Activated T-helper 17 cell treated with anti-CD3 and anti-CD28 coated beads, Interleukin-2, amount 50 U/mL, for 72 hours (primary cell): ENCODE measurements around the gene PEX10. TPM values are rescaled to one million over a fixed set of nuclear protein-coding genes. Genes with fewer than 3 reads are reported as not detected.
"Not testable (repeated sequence)": the region's sequence is repeated elsewhere in the genome, so short reads cannot be mapped to it uniquely, and the experiment has no call there.

Experiments
- ATAC-seq: fragments of 150-1000 bp; cut with Tn5 transposase; replicated peaks from 2 replicates; pipeline ENCODE4 v1.10.0; 2021; ENCODE audit warnings: mild to moderate bottlenecking, moderate library complexity
- H3K27ac Mint-ChIP-seq: one replicate; pipeline ENCODE4 v1.8.0; 2022; ENCODE audit warnings: mixed read lengths
- H3K27me3 Mint-ChIP-seq: one replicate; pipeline ENCODE4 v1.8.0; 2022; ENCODE audit warnings: mixed read lengths
- H3K36me3 Mint-ChIP-seq: one replicate; pipeline ENCODE4 v1.8.0; 2022; ENCODE audit warnings: low read depth, mild to moderate bottlenecking, mixed read lengths
- H3K4me1 Mint-ChIP-seq: one replicate; pipeline ENCODE4 v1.8.0; 2022; ENCODE audit warnings: mixed read lengths
- H3K4me3 Mint-ChIP-seq: one replicate; pipeline ENCODE4 v1.8.0; 2022; ENCODE audit warnings: mild to moderate bottlenecking, mixed read lengths
- H3K9me3 Mint-ChIP-seq: one replicate; pipeline ENCODE4 v1.8.0; 2022; ENCODE audit warnings: mixed read lengths
- total RNA-seq, 2 donors: library from RNA; stranded (reverse); gene quantifications; one replicate each; pipeline ENCODE4 v1.2.3, GENCODE V29; 2022

PEX10 gene
- total RNA-seq, 2 donors from 2014 or later: 10.0 to 13.1 TPM

GRCh38 chr1:2447276-2448097, 35.1 kb upstream of the PEX10 start:
- Mint-ChIP-seq H3K27ac (no peak overlapping the region), H3K27me3 (peaks cover 3% of the 10 kb centered on the region), H3K4me1 (no peaks in the 10 kb centered on the region), H3K36me3 (no peaks in the 10 kb centered on the region), H3K4me3 (no peak overlapping the region), H3K9me3 (no peaks in the 10 kb centered on the region)
- no peak for ATAC-seq

GRCh38 chr1:2446861-2447260, 34.5 kb upstream of the PEX10 start:
- H3K9me3 Mint-ChIP-seq: no peaks in the 10 kb centered on the region
- H3K4me3 Mint-ChIP-seq: no peak overlapping the region
- no peaks in the 10 kb centered on the region for H3K36me3 Mint-ChIP-seq
- H3K27ac Mint-ChIP-seq: no peak overlapping the region
- peaks cover 3% of the 10 kb centered on the region for H3K27me3 Mint-ChIP-seq
- ATAC-seq: no peak
- H3K4me1 Mint-ChIP-seq: no peaks in the 10 kb centered on the region

- Mint-ChIP-seq H3K4me3 (no peak overlapping the region), H3K4me1 (no peaks in the 10 kb centered on the region), H3K27ac (no peak overlapping the region), H3K27me3 (peaks cover 3% of the 10 kb centered on the region), H3K36me3 (no peaks in the 10 kb centered on the region), H3K9me3 (no peaks in the 10 kb centered on the region)
- ATAC-seq: no peak
These were observed 34.0 kb upstream of the PEX10 start for GRCh38 chr1:2446394-2446793.

- H3K36me3 Mint-ChIP-seq: no peaks in the 10 kb centered on the region
- no peak for ATAC-seq
- H3K27ac Mint-ChIP-seq: no peak overlapping the region
- no peaks in the 10 kb centered on the region for H3K9me3 Mint-ChIP-seq
- H3K27me3 Mint-ChIP-seq: peaks cover 3% of the 10 kb centered on the region
- no peaks in the 10 kb centered on the region for H3K4me1 Mint-ChIP-seq
- H3K4me3 Mint-ChIP-seq: no peak overlapping the region
These were observed 33.5 kb upstream of the PEX10 start for GRCh38 chr1:2445823-2446215.

- no peaks in the 10 kb centered on the region for H3K9me3 Mint-ChIP-seq
- H3K36me3 Mint-ChIP-seq: no peaks in the 10 kb centered on the region
- no peaks in the 10 kb centered on the region for H3K4me1 Mint-ChIP-seq
- H3K27me3 Mint-ChIP-seq: peaks cover 3% of the 10 kb centered on the region
- ATAC-seq: no peak
- H3K27ac Mint-ChIP-seq: no peak overlapping the region
- no peak overlapping the region for H3K4me3 Mint-ChIP-seq
These were observed 32.9 kb upstream of the PEX10 start for GRCh38 chr1:2445162-2445822.

GRCh38 chr1:2444138-2444591, 31.8 kb upstream of the PEX10 start:
- Mint-ChIP-seq H3K4me3 (no peak overlapping the region), H3K36me3 (no peaks in the 10 kb centered on the region), H3K4me1 (no peaks in the 10 kb centered on the region), H3K9me3 (no peaks in the 10 kb centered on the region), H3K27ac (no peak overlapping the region), H3K27me3 (peaks cover 3% of the 10 kb centered on the region)
- no peak for ATAC-seq

- peaks cover 3% of the 10 kb centered on the region for H3K27me3 Mint-ChIP-seq
- no peak for ATAC-seq
These were observed 31.1 kb upstream of the PEX10 start for GRCh38 chr1:2443277-2444137.

GRCh38 chr1:2442661-2443060, 30.3 kb upstream of the PEX10 start:
- ATAC-seq: no peak
- no peaks in the 10 kb centered on the region for H3K36me3 Mint-ChIP-seq
- no peaks in the 10 kb centered on the region for H3K9me3 Mint-ChIP-seq
- H3K27me3 Mint-ChIP-seq: peaks cover 3% of the 10 kb centered on the region
- no peak overlapping the region for H3K4me3 Mint-ChIP-seq
- H3K4me1 Mint-ChIP-seq: no peaks in the 10 kb centered on the region
- no peak overlapping the region for H3K27ac Mint-ChIP-seq

More at GRCh38 chr1:2443277-2444137, 31.1 kb upstream of the PEX10 start:
- no peaks in the 10 kb centered on the region for H3K9me3 Mint-ChIP-seq
- H3K4me1 Mint-ChIP-seq: no peaks in the 10 kb centered on the region
- no peak overlapping the region for H3K27ac Mint-ChIP-seq
- no peaks in the 10 kb centered on the region for H3K36me3 Mint-ChIP-seq
- no peak overlapping the region for H3K4me3 Mint-ChIP-seq

- no peak for ATAC-seq
- Mint-ChIP-seq H3K27me3 (peaks cover 3% of the 10 kb centered on the region), H3K27ac (no peak overlapping the region)
These were observed 29.4 kb upstream of the PEX10 start for GRCh38 chr1:2441746-2442145.

GRCh38 chr1:2440346-2440745, 28.0 kb upstream of the PEX10 start:
- not testable (repeated sequence) for H3K4me3 Mint-ChIP-seq, H3K27me3 Mint-ChIP-seq, ATAC-seq, H3K27ac Mint-ChIP-seq, H3K4me1 Mint-ChIP-seq, H3K36me3 Mint-ChIP-seq, H3K9me3 Mint-ChIP-seq

More at GRCh38 chr1:2441746-2442145, 29.4 kb upstream of the PEX10 start:
- Mint-ChIP-seq H3K9me3 (no peaks in the 10 kb centered on the region), H3K36me3 (no peaks in the 10 kb centered on the region), H3K4me3 (no peak overlapping the region), H3K4me1 (no peaks in the 10 kb centered on the region)

GRCh38 chr1:2439369-2439768, 27.0 kb upstream of the PEX10 start:
- Mint-ChIP-seq H3K4me3 (no peak overlapping the region), H3K27me3 (no peaks in the 10 kb centered on the region), H3K36me3 (no peaks in the 10 kb centered on the region), H3K4me1 (no peaks in the 10 kb centered on the region), H3K9me3 (no peaks in the 10 kb centered on the region), H3K27ac (no peak overlapping the region)
- ATAC-seq: no peak

- Mint-ChIP-seq H3K27me3 (no peaks in the 10 kb centered on the region), H3K27ac (no peak overlapping the region), H3K9me3 (no peaks in the 10 kb centered on the region), H3K4me1 (no peaks in the 10 kb centered on the region), H3K4me3 (no peak overlapping the region), H3K36me3 (no peaks in the 10 kb centered on the region)
- no peak for ATAC-seq
These were observed 26.3 kb upstream of the PEX10 start for GRCh38 chr1:2438641-2439040.

- no peaks in the 10 kb centered on the region for H3K9me3 Mint-ChIP-seq
- no peak for ATAC-seq
- no peaks in the 10 kb centered on the region for H3K4me1 Mint-ChIP-seq
- H3K36me3 Mint-ChIP-seq: no peaks in the 10 kb centered on the region
- no peak overlapping the region for H3K4me3 Mint-ChIP-seq
- H3K27ac Mint-ChIP-seq: no peak overlapping the region
- H3K27me3 Mint-ChIP-seq: no peaks in the 10 kb centered on the region
These were observed 25.7 kb upstream of the PEX10 start for GRCh38 chr1:2438038-2438437.

- H3K27ac Mint-ChIP-seq: peak overlapping the region; percentile 6
- ATAC-seq: no peak
- no peak overlapping the region for H3K4me3 Mint-ChIP-seq
- no peaks in the 10 kb centered on the region for H3K9me3 Mint-ChIP-seq
- no peaks in the 10 kb centered on the region for H3K27me3 Mint-ChIP-seq
- no peaks in the 10 kb centered on the region for H3K36me3 Mint-ChIP-seq
- H3K4me1 Mint-ChIP-seq: no peaks in the 10 kb centered on the region
These were observed 25.3 kb upstream of the PEX10 start for GRCh38 chr1:2437617-2438016.
